Panc1 (cell line): ENCODE measurements around the gene PRELID2. TPM values are rescaled to one million over a fixed set of nuclear protein-coding genes. Genes with fewer than 3 reads are reported as not detected.

Source experiments
- ATAC-seq: fragments of 200-7000 bp; cut with Tn5 transposase; 2 replicates; pipeline ENCODE4 v1.9.1; 2020; ENCODE audit warnings: mild to moderate bottlenecking, moderate library complexity
- BruUV-seq: library from RNA; stranded (reverse); fragments of 400-500 nt; replicated peaks from 2 replicates; lab custom pipeline; 2021; lab: Mats Ljungman, UMichigan
- CTCF ChIA-PET: fragments of 300-600 bp; sonication (Branson Sonifier 250); formaldehyde crosslinking; loops from one replicate; lab custom pipeline; 2022; ENCODE audit warnings: antibody characterized with exemption; lab: Charles Lee
- POLR2A ChIA-PET: fragments of 300-600 bp; sonication (Branson Sonifier 250); formaldehyde crosslinking; loops from one replicate; lab custom pipeline; 2022; ENCODE audit warnings: antibody characterized with exemption; lab: Charles Lee
- DNase-seq: peaks from one replicate; pipeline ENCODE4 v3.0.0-alpha.2; 2010; ENCODE audit warnings: low read depth, low spot score
- H3K27ac ChIP-seq: 2 replicates; pipeline ENCODE4 v1.5.1; 2011; ENCODE audit warnings: mild to moderate bottlenecking, low read length, inconsistent platforms
- H3K27me3 ChIP-seq: fragments of 200-500 bp; sonication (Bioruptor generic); 2 replicates; pipeline ENCODE4 v1.6.0; 2014; ENCODE audit warnings: low read length, inconsistent platforms; ENCODE audit not compliant: control insufficient read depth, insufficient read depth
- H3K36me3 ChIP-seq: fragments of 200-500 bp; sonication (Bioruptor generic); 2 replicates; pipeline ENCODE4 v1.5.1; 2014; ENCODE audit warnings: inconsistent platforms, mild to moderate bottlenecking, low read length, moderate library complexity; ENCODE audit not compliant: control insufficient read depth, insufficient read depth
- H3K4me1 ChIP-seq: 2 replicates; pipeline ENCODE4 v1.5.1; 2011; ENCODE audit warnings: inconsistent platforms, mild to moderate bottlenecking, low read length, moderate library complexity; ENCODE audit not compliant: control insufficient read depth, insufficient read depth
- H3K4me3 ChIP-seq, 2 experiments: 2 replicates each; pipeline ENCODE4 v1.5.1; 2011 to 2012; ENCODE audit warnings: low read depth in 2 of 2, low read length in 2 of 2, mild to moderate bottlenecking in 2 of 2, inconsistent platforms in 1 of 2, moderate library complexity in 1 of 2
- H3K9me3 ChIP-seq: fragments of 200-500 bp; sonication (Bioruptor generic); 2 replicates; pipeline ENCODE4 v1.5.1; 2014; ENCODE audit warnings: low read depth, mild to moderate bottlenecking, inconsistent platforms, low read length, moderate library complexity; ENCODE audit not compliant: control insufficient read depth, insufficient read depth
- CTCF ChIP-seq: fragments of 450-650 bp; IDR thresholded peaks from 2 replicates; pipeline ENCODE4 v1.5.1; 2017; ENCODE audit warnings: mild to moderate bottlenecking
- POLR2AphosphoS5 ChIP-seq: IDR thresholded peaks from 2 replicates; pipeline ENCODE4 v1.6.1; 2012; ENCODE audit warnings: mild to moderate bottlenecking, low read depth, low read length, moderate library complexity
- REST ChIP-seq, 2 experiments: IDR thresholded peaks; 2 replicates each; pipeline ENCODE4 v1.6.1; 2011 to 2012; ENCODE audit warnings: low read depth in 2 of 2, control low read depth in 1 of 2, low read length in 1 of 2, mild to moderate bottlenecking in 1 of 2, moderate library complexity in 1 of 2; ENCODE audit not compliant: insufficient read depth in 1 of 2
- SIN3A ChIP-seq: IDR thresholded peaks from 2 replicates; pipeline ENCODE4 v1.6.1; 2012; ENCODE audit warnings: low read depth, mild to moderate bottlenecking, low read length, moderate library complexity, borderline replicate concordance; ENCODE audit not compliant: insufficient read depth
- TCF7L2 ChIP-seq: IDR thresholded peaks from 2 replicates; pipeline ENCODE4 v1.6.1; 2011; ENCODE audit warnings: mild to moderate bottlenecking, low read depth, low read length, inconsistent platforms
- in situ Hi-C: cut with HindIII; loops from 2 replicates; pipeline ENCODE4 v1.10.0; 2016; ENCODE audit warnings: low sequenced_read_pairs, low pct_unique_long_range_greater_than_20kb
- intact Hi-C: fragments of 100-400 bp; cut with micrococcal nuclease; formaldehyde crosslinking; loops from one replicate; pipeline ENCODE4 v1.10.0; 2022; ENCODE audit not compliant: unreplicated experiment
- total RNA-seq: library from RNA; stranded (reverse); gene quantifications from one replicate; pipeline ENCODE4 v1.2.1, GENCODE V29; 2021; ENCODE audit not compliant: unreplicated experiment

Gene PRELID2
- total RNA-seq, 1 experiment from 2014 or later = 15.4 TPM

GRCh38 chr5:145818604-145819003 lies 16.5 kb downstream of the PRELID2 start:
- no peaks in the 10 kb centered on the region for H3K36me3 ChIP-seq
- POLR2A ChIA-PET = interaction anchor here (0.5 kb wide), 1 partner anchor 102 kb away, joined by 3 read pairs; no protein-coding TSS in a partner anchor
- H3K4me3 ChIP-seq = no peak overlapping the region
- H3K27me3 ChIP-seq = no peaks in the 10 kb centered on the region
- BruUV-seq = no TSS peak
- in situ Hi-C loops (no loop called here), intact Hi-C loops (no loop called here)
- H3K27ac ChIP-seq = no peak overlapping the region
- H3K9me3 ChIP-seq = no peaks in the 10 kb centered on the region
- TF ChIP-seq REST (IDR thresholded peaks at IDR 0.05; ENCODE audit: insufficient read depth in 1 of 2, low read depth in 2 of 2, low read length in 1 of 2) (no peak), POLR2AphosphoS5 (no peak), TCF7L2 (no peak), SIN3A (no peak), CTCF (no peak)
- DNase-seq = no peak
- no peak for ATAC-seq
- H3K4me1 ChIP-seq = no peaks in the 10 kb centered on the region
- CTCF ChIA-PET = no interaction called here

- in situ Hi-C loops (no loop called here), intact Hi-C loops (no loop called here)
- Histone ChIP-seq H3K9me3 (no peaks in the 10 kb centered on the region), H3K36me3 (no peaks in the 10 kb centered on the region; the same call in 1 of the 2 replicates), H3K27ac (no peak overlapping the region), H3K27me3 (no peaks in the 10 kb centered on the region), H3K4me1 (no peaks in the 10 kb centered on the region), H3K4me3 (no peak overlapping the region)
- TF ChIP-seq REST (IDR thresholded peaks at IDR 0.05; ENCODE audit: insufficient read depth in 1 of 2, low read depth in 2 of 2, low read length in 1 of 2) = no peak
- no peak for TF ChIP-seq CTCF
- no peak for TF ChIP-seq TCF7L2
- no peak for DNase-seq
- no peak for ATAC-seq
- ChIA-PET POLR2A (interaction anchor here (0.7 kb wide), 1 partner anchor 12 kb away, joined by 3 read pairs; no protein-coding TSS in a partner anchor), CTCF (no interaction called here)
- no TSS peak for BruUV-seq
Measured at GRCh38 chr5:145812877-145813276, 22.3 kb downstream of the PRELID2 start.
